WTC11 (cell line): ENCODE data around the gene CHDH. TPM values are rescaled to one million over a fixed set of nuclear protein-coding genes. Genes with fewer than 3 reads are reported as not detected.

ENCODE experiments used
- ATAC-seq: fragments of 200-7000 bp; cut with Tn5 transposase; 2 replicates; pipeline ENCODE4 v1.10.0; 2021; ENCODE audit warnings: mild to moderate bottlenecking, moderate library complexity
- CTCF ChIA-PET: fragments of 300-600 bp; sonication (Branson Sonifier 250); formaldehyde crosslinking; loops from one replicate; lab custom pipeline; 2021; ENCODE audit warnings: antibody characterized with exemption; lab: Charles Lee
- POLR2A ChIA-PET: fragments of 350-600 bp; sonication (Branson Sonifier 250); formaldehyde crosslinking; loops from one replicate; lab custom pipeline; 2021; ENCODE audit warnings: antibody characterized with exemption; lab: Charles Lee
- DNase-seq: peaks from one replicate; pipeline ENCODE4 v3.0.0; 2021; ENCODE audit warnings: low spot score
- H3K27ac Mint-ChIP-seq: 2 replicates; pipeline ENCODE4 v1.8.0; 2021; ENCODE audit warnings: mixed read lengths
- H3K27me3 Mint-ChIP-seq: 2 replicates; pipeline ENCODE4 v1.8.0; 2021; ENCODE audit warnings: low read depth, mild to moderate bottlenecking, moderate library complexity, mixed read lengths
- H3K36me3 Mint-ChIP-seq: 2 replicates; pipeline ENCODE4 v1.8.0; 2021; ENCODE audit warnings: mixed read lengths
- H3K4me1 Mint-ChIP-seq: 2 replicates; pipeline ENCODE4 v1.8.0; 2022; ENCODE audit warnings: mixed read lengths
- H3K4me3 Mint-ChIP-seq: 2 replicates; pipeline ENCODE4 v1.8.0; 2021; ENCODE audit warnings: mild to moderate bottlenecking, moderate library complexity, mixed read lengths
- H3K9me3 Mint-ChIP-seq: 2 replicates; pipeline ENCODE4 v1.8.0; 2021; ENCODE audit warnings: mixed read lengths
- CBFB ChIP-seq: sonication (generic); formaldehyde crosslinking; IDR thresholded peaks from 2 replicates; pipeline ENCODE4 v1.8.1; 2022; ENCODE audit warnings: mild to moderate bottlenecking, low read depth, missing genetic modification reagents
- FOXP1 ChIP-seq: sonication (generic); formaldehyde crosslinking; IDR thresholded peaks from 2 replicates; pipeline ENCODE4 v1.8.0; 2022; ENCODE audit warnings: missing genetic modification reagents, mild to moderate bottlenecking, moderate library complexity, borderline replicate concordance
- IRF2 ChIP-seq: sonication (generic); formaldehyde crosslinking; IDR thresholded peaks from 2 replicates; pipeline ENCODE4 v1.8.0; 2022; ENCODE audit warnings: low read depth, missing genetic modification reagents, borderline replicate concordance
- JAZF1 ChIP-seq: fragments of 250-450 bp; sonication (Bioruptor Pico); IDR thresholded peaks from 2 replicates; pipeline ENCODE4 v1.9.0; 2021; ENCODE audit warnings: moderate library complexity, mild to moderate bottlenecking, inconsistent platforms
- KAT7 ChIP-seq: sonication (generic); formaldehyde crosslinking; IDR thresholded peaks from 2 replicates; pipeline ENCODE4 v1.8.1; 2023; ENCODE audit warnings: missing genetic modification reagents, mild to moderate bottlenecking, borderline replicate concordance
- MXD4 ChIP-seq: fragments of 250-450 bp; sonication (Bioruptor Pico); IDR thresholded peaks from 2 replicates; pipeline ENCODE4 v1.8.0; 2021; ENCODE audit warnings: mild to moderate bottlenecking, moderate library complexity, borderline replicate concordance
- NFYB ChIP-seq: sonication (generic); formaldehyde crosslinking; conservative IDR thresholded peaks from 2 replicates; pipeline ENCODE4 v1.8.0; 2022; ENCODE audit warnings: low read depth, missing genetic modification reagents
- RELA ChIP-seq: sonication (generic); formaldehyde crosslinking; IDR thresholded peaks from 2 replicates; pipeline ENCODE4 v1.8.1; 2022; ENCODE audit warnings: missing genetic modification reagents, mild to moderate bottlenecking, borderline replicate concordance
- SOX15 ChIP-seq: fragments of 250-450 bp; sonication (Bioruptor Pico); IDR thresholded peaks from 2 replicates; pipeline ENCODE4 v1.9.0; 2021; ENCODE audit warnings: mild to moderate bottlenecking
- ZBTB21 ChIP-seq: sonication (generic); formaldehyde crosslinking; IDR thresholded peaks from 2 replicates; pipeline ENCODE4 v1.8.1; 2023; ENCODE audit warnings: mild to moderate bottlenecking, missing genetic modification reagents, borderline replicate concordance
- total RNA-seq: library from RNA; stranded (reverse); gene quantifications from 3 replicates; pipeline ENCODE4 v1.2.3, GENCODE V29; 2021
- TF ChIP-seq, protein P1 (sequence below): sonication (generic); formaldehyde crosslinking; IDR thresholded peaks from 2 replicates; pipeline ENCODE4 v1.8.1; 2022; ENCODE audit warnings: mild to moderate bottlenecking, moderate library complexity, missing genetic modification reagents
- TF ChIP-seq, protein P2 (sequence below): sonication (generic); formaldehyde crosslinking; IDR thresholded peaks from 2 replicates; pipeline ENCODE4 v1.8.1; 2022; ENCODE audit warnings: low read depth, mild to moderate bottlenecking, moderate library complexity, missing genetic modification reagents, borderline replicate concordance
- TF ChIP-seq, protein P3 (sequence below): sonication (generic); formaldehyde crosslinking; IDR thresholded peaks from 2 replicates; pipeline ENCODE4 v1.8.0; 2023; ENCODE audit warnings: missing genetic modification reagents, mild to moderate bottlenecking, borderline replicate concordance

The CHDH gene
- total RNA-seq, 1 experiment from 2014 or later, result 11.7 TPM

DNA sequence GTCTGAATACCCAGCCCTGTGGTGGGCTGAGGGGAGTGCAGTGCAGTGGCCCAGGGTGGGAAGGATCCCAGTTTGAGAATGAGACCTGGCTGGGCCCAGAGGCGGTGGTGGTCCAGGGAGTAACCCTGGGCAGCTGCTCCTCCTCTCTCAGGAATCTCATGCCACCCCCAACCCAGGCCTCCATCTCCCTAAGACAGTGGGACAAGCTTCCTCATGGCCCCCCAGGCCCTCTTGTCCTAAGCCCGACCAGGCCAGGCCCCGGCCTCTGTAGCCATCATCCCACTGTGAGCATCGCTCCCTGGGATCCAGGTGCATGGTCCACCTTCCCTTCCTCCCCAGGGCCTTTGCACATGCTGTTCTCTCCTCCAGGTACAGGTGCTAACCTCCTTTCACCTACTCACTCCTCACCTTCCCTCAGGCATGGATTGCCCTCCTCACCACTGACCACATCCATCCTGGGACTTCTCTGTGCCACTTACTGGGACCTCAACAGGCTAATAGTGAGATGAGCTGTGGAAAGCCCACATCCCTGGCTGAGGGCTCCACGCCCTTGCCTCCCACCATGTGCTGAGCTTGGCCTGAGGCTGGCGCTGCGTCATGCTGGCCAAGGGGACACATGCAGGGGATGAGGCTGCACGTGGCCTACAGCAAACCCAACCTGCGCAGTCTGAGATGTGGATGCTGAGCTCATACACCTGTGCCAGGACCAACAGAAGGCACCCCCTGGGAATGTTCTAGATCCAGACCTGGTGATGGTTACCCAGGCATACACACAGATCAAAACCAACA lies 9.9 kb downstream of the CHDH start (continued):
- TF ChIP-seq, protein P1, sequence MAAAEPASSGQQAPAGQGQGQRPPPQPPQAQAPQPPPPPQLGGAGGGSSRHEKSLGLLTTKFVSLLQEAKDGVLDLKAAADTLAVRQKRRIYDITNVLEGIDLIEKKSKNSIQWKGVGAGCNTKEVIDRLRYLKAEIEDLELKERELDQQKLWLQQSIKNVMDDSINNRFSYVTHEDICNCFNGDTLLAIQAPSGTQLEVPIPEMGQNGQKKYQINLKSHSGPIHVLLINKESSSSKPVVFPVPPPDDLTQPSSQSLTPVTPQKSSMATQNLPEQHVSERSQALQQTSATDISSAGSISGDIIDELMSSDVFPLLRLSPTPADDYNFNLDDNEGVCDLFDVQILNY (CRISPR knock-in tag), result no peak
- no peak for TF ChIP-seq KAT7 (CRISPR knock-in tag)

DNA sequence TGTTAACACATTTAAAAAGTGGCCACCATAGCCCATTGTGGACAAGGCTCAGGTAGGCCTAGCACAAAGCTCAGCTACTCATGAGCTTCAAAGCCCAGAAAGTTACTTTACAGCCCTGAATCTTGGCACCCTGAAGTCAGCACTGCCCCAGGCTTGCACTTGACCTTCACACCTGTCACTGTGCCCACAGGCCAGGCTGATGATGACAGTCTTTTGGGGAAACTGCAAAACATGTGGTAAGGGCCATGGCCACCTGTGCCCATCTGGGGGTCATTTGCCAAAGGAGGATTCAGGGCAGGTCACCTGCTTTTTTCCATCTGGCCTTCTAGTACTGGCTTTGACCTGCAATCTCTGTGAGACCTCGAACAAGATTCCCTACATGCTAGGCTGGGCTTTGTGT lies 11.0 kb downstream of the CHDH start:
- Mint-ChIP-seq H3K36me3 (peaks cover 2% of the 10 kb centered on the region; the same call in 1 of the 2 replicates), H3K4me1 (no peaks in the 10 kb centered on the region), H3K27ac (no peak overlapping the region), H3K9me3 (no peaks in the 10 kb centered on the region), H3K4me3 (no peak overlapping the region)
- no peak for DNase-seq
- ChIA-PET CTCF (no interaction called here), POLR2A (interaction anchor here (1.4 kb wide), 1 partner anchor 10 kb away, joined by 3 read pairs; no protein-coding TSS in a partner anchor)
- no peak for ATAC-seq
- TF ChIP-seq CBFB (CRISPR knock-in tag) (no peak), ZBTB21 (CRISPR knock-in tag) (no peak), NFYB (CRISPR knock-in tag) (no peak), IRF2 (CRISPR knock-in tag) (no peak)
- TF ChIP-seq, all 79 proteins: peak for 0
- no peaks in the 10 kb centered on the region for H3K27me3 Mint-ChIP-seq

DNA sequence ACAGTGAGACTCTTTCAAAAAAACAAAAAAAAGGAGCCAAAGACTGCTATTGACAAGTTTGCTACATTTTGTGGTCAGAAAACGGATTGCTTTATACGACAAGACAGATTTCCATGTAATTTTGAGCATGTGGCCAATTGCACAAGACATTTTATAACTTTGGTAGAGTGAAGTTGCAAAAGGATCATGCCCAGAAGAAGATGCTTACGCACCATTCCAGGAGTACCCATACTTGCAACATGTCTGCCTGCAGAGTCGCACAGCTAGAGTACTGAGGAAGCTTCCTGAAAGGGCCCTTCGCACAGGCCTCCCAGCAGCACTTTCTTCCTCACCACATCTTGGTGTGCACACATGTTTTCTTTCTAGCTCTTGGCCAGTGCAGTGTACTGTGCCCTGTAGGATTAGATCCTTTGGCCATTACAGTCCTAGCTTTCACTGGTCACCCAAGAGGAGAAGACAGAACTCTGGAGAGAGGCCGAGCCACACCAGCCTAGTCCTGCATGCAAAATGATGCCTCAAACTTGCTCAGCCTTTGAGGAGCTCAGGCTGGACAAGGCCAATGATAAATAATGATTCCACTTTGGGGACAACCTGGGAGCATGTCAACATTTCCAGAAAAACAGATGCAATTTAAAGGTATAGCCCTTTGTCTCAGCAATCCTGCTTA lies 11.7 kb downstream of the CHDH start:
- no peaks in the 10 kb centered on the region for H3K27me3 Mint-ChIP-seq
- no peaks in the 10 kb centered on the region for H3K9me3 Mint-ChIP-seq
- CTCF ChIA-PET, result interaction anchor here (0.5 kb wide), 1 partner anchor 71 kb away, joined by 3 read pairs; no protein-coding TSS in a partner anchor
- H3K36me3 Mint-ChIP-seq, result no peaks in the 10 kb centered on the region
- no peak for TF ChIP-seq FOXP1 (CRISPR knock-in tag)
- TF ChIP-seq, protein P2, sequence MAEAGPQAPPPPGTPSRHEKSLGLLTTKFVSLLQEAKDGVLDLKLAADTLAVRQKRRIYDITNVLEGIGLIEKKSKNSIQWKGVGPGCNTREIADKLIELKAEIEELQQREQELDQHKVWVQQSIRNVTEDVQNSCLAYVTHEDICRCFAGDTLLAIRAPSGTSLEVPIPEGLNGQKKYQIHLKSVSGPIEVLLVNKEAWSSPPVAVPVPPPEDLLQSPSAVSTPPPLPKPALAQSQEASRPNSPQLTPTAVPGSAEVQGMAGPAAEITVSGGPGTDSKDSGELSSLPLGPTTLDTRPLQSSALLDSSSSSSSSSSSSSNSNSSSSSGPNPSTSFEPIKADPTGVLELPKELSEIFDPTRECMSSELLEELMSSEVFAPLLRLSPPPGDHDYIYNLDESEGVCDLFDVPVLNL, result no peak
- TF ChIP-seq, protein P3, sequence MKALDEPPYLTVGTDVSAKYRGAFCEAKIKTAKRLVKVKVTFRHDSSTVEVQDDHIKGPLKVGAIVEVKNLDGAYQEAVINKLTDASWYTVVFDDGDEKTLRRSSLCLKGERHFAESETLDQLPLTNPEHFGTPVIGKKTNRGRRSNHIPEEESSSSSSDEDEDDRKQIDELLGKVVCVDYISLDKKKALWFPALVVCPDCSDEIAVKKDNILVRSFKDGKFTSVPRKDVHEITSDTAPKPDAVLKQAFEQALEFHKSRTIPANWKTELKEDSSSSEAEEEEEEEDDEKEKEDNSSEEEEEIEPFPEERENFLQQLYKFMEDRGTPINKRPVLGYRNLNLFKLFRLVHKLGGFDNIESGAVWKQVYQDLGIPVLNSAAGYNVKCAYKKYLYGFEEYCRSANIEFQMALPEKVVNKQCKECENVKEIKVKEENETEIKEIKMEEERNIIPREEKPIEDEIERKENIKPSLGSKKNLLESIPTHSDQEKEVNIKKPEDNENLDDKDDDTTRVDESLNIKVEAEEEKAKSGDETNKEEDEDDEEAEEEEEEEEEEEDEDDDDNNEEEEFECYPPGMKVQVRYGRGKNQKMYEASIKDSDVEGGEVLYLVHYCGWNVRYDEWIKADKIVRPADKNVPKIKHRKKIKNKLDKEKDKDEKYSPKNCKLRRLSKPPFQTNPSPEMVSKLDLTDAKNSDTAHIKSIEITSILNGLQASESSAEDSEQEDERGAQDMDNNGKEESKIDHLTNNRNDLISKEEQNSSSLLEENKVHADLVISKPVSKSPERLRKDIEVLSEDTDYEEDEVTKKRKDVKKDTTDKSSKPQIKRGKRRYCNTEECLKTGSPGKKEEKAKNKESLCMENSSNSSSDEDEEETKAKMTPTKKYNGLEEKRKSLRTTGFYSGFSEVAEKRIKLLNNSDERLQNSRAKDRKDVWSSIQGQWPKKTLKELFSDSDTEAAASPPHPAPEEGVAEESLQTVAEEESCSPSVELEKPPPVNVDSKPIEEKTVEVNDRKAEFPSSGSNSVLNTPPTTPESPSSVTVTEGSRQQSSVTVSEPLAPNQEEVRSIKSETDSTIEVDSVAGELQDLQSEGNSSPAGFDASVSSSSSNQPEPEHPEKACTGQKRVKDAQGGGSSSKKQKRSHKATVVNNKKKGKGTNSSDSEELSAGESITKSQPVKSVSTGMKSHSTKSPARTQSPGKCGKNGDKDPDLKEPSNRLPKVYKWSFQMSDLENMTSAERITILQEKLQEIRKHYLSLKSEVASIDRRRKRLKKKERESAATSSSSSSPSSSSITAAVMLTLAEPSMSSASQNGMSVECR (CRISPR knock-in tag), result no peak
- TF ChIP-seq JAZF1, result no peak
- no peak for TF ChIP-seq MXD4 (CRISPR knock-in tag)
- no peak for TF ChIP-seq SOX15
- TF ChIP-seq RELA (CRISPR knock-in tag), result no peak
- TF ChIP-seq, all 79 proteins: peak for 0
- no peak overlapping the region for H3K4me3 Mint-ChIP-seq
- H3K4me1 Mint-ChIP-seq, result no peaks in the 10 kb centered on the region
- POLR2A ChIA-PET, result interaction anchor here (1.4 kb wide), 1 partner anchor 11 kb away, joined by 3 read pairs; no protein-coding TSS in a partner anchor
- H3K27ac Mint-ChIP-seq, result no peak overlapping the region
- ATAC-seq (no peak), DNase-seq (no peak)
